GM18505 (cell line): ENCODE measurements around the gene STK32B.

Source experiments
- ATAC-seq: cut with Tn5 transposase; IDR thresholded peaks from one replicate; pipeline ENCODE4 v1.9.1; 2021; ENCODE audit not compliant: unreplicated experiment
- POLR2A ChIP-seq: IDR thresholded peaks from 4 replicates; pipeline ENCODE4 v1.6.1; 2011; ENCODE audit warnings: borderline replicate concordance; ENCODE audit not compliant: insufficient read depth, insufficient read length; ENCODE audit errors: extremely low read depth

The STK32B gene

GRCh38 chr4:5489260-5489659 is 438.0 kb downstream of the STK32B start:
- TF ChIP-seq POLR2A, result no peak
- no peak for ATAC-seq

GRCh38 chr4:5497489-5497888 is 446.2 kb downstream of the STK32B start:
- ATAC-seq, result no peak
- no peak for TF ChIP-seq POLR2A

GRCh38 chr4:5500165-5500564 is 448.9 kb downstream of the STK32B start:
- ATAC-seq, result no peak
- TF ChIP-seq POLR2A, result no peak

- no peak for ATAC-seq
- no peak for TF ChIP-seq POLR2A
Measured at GRCh38 chr4:5503336-5503936, 452.2 kb downstream of the STK32B start.

GRCh38 chr4:5504486-5504885 is 453.2 kb downstream of the STK32B start:
- no peak for TF ChIP-seq POLR2A
- no peak for ATAC-seq

- no peak for ATAC-seq
- TF ChIP-seq POLR2A, result no peak
Measured at GRCh38 chr4:5510504-5510903, 459.2 kb downstream of the STK32B start.

- TF ChIP-seq POLR2A, result no peak
- ATAC-seq, result no peak
Measured at GRCh38 chr4:5511791-5512190, 460.5 kb downstream of the STK32B start.

- TF ChIP-seq POLR2A, result no peak
- no peak for ATAC-seq
Measured at GRCh38 chr4:5515646-5516045, 464.4 kb downstream of the STK32B start.

GRCh38 chr4:5517372-5517771 is 466.1 kb downstream of the STK32B start:
- no peak for TF ChIP-seq POLR2A
- ATAC-seq, result no peak

- no peak for TF ChIP-seq POLR2A
Measured at GRCh38 chr4:5524446-5525299, 473.4 kb downstream of the STK32B start.

GRCh38 chr4:5526080-5526846 is 475.0 kb downstream of the STK32B start:
- no peak for TF ChIP-seq POLR2A
- no peak for ATAC-seq

More at GRCh38 chr4:5524446-5525299, 473.4 kb downstream of the STK32B start:
- no peak for ATAC-seq

- no peak for TF ChIP-seq POLR2A
- no peak for ATAC-seq
Measured at GRCh38 chr4:5527211-5527610, 475.9 kb downstream of the STK32B start.

- no peak for TF ChIP-seq POLR2A
Measured at GRCh38 chr4:5528031-5528436, 476.8 kb downstream of the STK32B start.

GRCh38 chr4:5532100-5532499 is 480.8 kb downstream of the STK32B start:
- no peak for ATAC-seq
- TF ChIP-seq POLR2A, result no peak

More at GRCh38 chr4:5528031-5528436, 476.8 kb downstream of the STK32B start:
- ATAC-seq, result no peak

- ATAC-seq, result no peak
- no peak for TF ChIP-seq POLR2A
Measured at GRCh38 chr4:5539584-5539983, 488.3 kb downstream of the STK32B start.
